Endodermal cell (in vitro differentiated cells): ENCODE data around the gene LINC01488. TPM values are rescaled to one million over a fixed set of nuclear protein-coding genes. Genes with fewer than 3 reads are reported as not detected.
A peak's percentile ranks its signal among the peaks of the same experiment; 100 is the strongest.

Experiments
- DNase-seq: peaks from one replicate; pipeline ENCODE4 v3.0.0-alpha.2; 2017
- H3K27ac ChIP-seq: 2 replicates; pipeline ENCODE4 v1.5.1; 2013; ENCODE audit warnings: mild to moderate bottlenecking, low read depth, low read length, moderate library complexity
- H3K27me3 ChIP-seq: 2 replicates; pipeline ENCODE4 v1.6.1; 2013; ENCODE audit warnings: mild to moderate bottlenecking, low read length, moderate library complexity; ENCODE audit not compliant: insufficient read depth, control insufficient read depth, poor library complexity, severe bottlenecking
- H3K36me3 ChIP-seq: 2 replicates; pipeline ENCODE4 v1.7.0; 2013; ENCODE audit warnings: mild to moderate bottlenecking, low read length, moderate library complexity; ENCODE audit not compliant: control insufficient read depth, insufficient read depth
- H3K4me1 ChIP-seq: one replicate; pipeline ENCODE4 v1.7.0; 2013; ENCODE audit warnings: low read length; ENCODE audit not compliant: control insufficient read depth, insufficient read depth
- H3K4me3 ChIP-seq: 2 replicates; pipeline ENCODE4 v1.5.1; 2013; ENCODE audit warnings: mild to moderate bottlenecking, low read length, moderate library complexity
- H3K9ac ChIP-seq: 2 replicates; pipeline ENCODE4 v1.6.1; 2013; ENCODE audit warnings: mild to moderate bottlenecking, low read length, moderate library complexity; ENCODE audit not compliant: poor library complexity, severe bottlenecking; ENCODE audit errors: extremely low read depth
- H3K9me3 ChIP-seq: 2 replicates; pipeline ENCODE4 v1.6.1; 2013; ENCODE audit warnings: mild to moderate bottlenecking, low read length, moderate library complexity; ENCODE audit not compliant: control insufficient read depth
- H3K27ac Mint-ChIP-seq: 2 replicates; pipeline ENCODE4 v1.8.0; 2020; ENCODE audit warnings: mixed read lengths
- H3K27me3 Mint-ChIP-seq: 2 replicates; pipeline ENCODE4 v1.8.0; 2021; ENCODE audit warnings: mild to moderate bottlenecking, mixed read lengths; ENCODE audit not compliant: insufficient read depth
- H3K36me3 Mint-ChIP-seq: 2 replicates; pipeline ENCODE4 v1.8.0; 2020; ENCODE audit warnings: low read depth, mixed read lengths
- H3K4me1 Mint-ChIP-seq: 2 replicates; pipeline ENCODE4 v1.8.0; 2020; ENCODE audit warnings: mixed read lengths
- H3K4me3 Mint-ChIP-seq: 2 replicates; pipeline ENCODE4 v1.8.0; 2020; ENCODE audit warnings: mild to moderate bottlenecking, moderate library complexity, mixed read lengths
- H3K9me3 Mint-ChIP-seq: 2 replicates; pipeline ENCODE4 v1.8.0; 2020; ENCODE audit warnings: mild to moderate bottlenecking, mixed read lengths
- CTCF ChIP-seq: fragments of 200-600 bp; sonication (generic); conservative IDR thresholded peaks from 2 replicates; pipeline ENCODE4 v1.5.0; 2021; ENCODE audit warnings: antibody characterized with exemption, mild to moderate bottlenecking
- WGBS, 2 experiments: methylation state at CpG; one replicate each; pipeline versions ENCODE4 v1.1.5 to v1.1.7; 2013; ENCODE audit warnings: missing lambda C conversion rate in 2 of 2, mixed read lengths in 1 of 2; ENCODE audit not compliant: insufficient coverage in 1 of 2, insufficient read length in 1 of 2; 5-methylcytosine and 5-hydroxymethylcytosine counted together
- total RNA-seq, 2 donors: library from RNA; stranded (reverse); fragmentation: NEBNext Ultra II Directional in 1 of 2; extraction: Animal tissue kit (Norgen Biotek cat#: 25700) in 1 of 2; gene quantifications; 2 replicates in 1 of 2; 3 replicates in 1 of 2; pipeline ENCODE4 v1.2.1, GENCODE V29; 2021

Gene LINC01488
- total RNA-seq, 2 donors from 2014 or later: not detected

GRCh38 chr11:69442012-69442806 is 39.3 kb upstream of the LINC01488 start:
- WGBS, 2 experiments: 63 to 78% methylated on average over 5 to 10 of the region's 10 CpGs
- peak; percentile 67 for DNase-seq
- H3K4me1 Mint-ChIP-seq: peaks cover 39% of the 10 kb centered on the region
- Histone ChIP-seq H3K9me3 (no peaks in the 10 kb centered on the region), H3K4me1 (peaks cover 10% of the 10 kb centered on the region), H3K9ac (no peak overlapping the region), H3K27me3 (no peaks in the 10 kb centered on the region), H3K27ac (peak overlapping the region; percentile 96), H3K36me3 (no peaks in the 10 kb centered on the region), H3K4me3 (no peak overlapping the region)
- peak overlapping the region; percentile 93 for H3K27ac Mint-ChIP-seq
- H3K36me3 Mint-ChIP-seq: no peaks in the 10 kb centered on the region
- no peaks in the 10 kb centered on the region for H3K9me3 Mint-ChIP-seq
- H3K4me3 Mint-ChIP-seq: no peak overlapping the region
- TF ChIP-seq CTCF: peak; percentile 57
- no peaks in the 10 kb centered on the region for H3K27me3 Mint-ChIP-seq

- H3K27ac Mint-ChIP-seq: peak overlapping the region; percentile 93
- peak overlapping the region; percentile 96 for H3K27ac ChIP-seq
- DNase-seq: peak; percentile 84
- H3K4me3 Mint-ChIP-seq: no peak overlapping the region
- H3K4me3 ChIP-seq: peak overlapping the region; percentile 40
- H3K4me1 ChIP-seq: peaks cover 9% of the 10 kb centered on the region
- H3K36me3 Mint-ChIP-seq: no peaks in the 10 kb centered on the region
- TF ChIP-seq CTCF: no peak
- WGBS, 2 experiments: 38 to 44% methylated on average over 6 to 10 of the region's 10 CpGs
- no peaks in the 10 kb centered on the region for H3K27me3 Mint-ChIP-seq
- peaks cover 34% of the 10 kb centered on the region for H3K4me1 Mint-ChIP-seq
- H3K9me3 ChIP-seq: no peaks in the 10 kb centered on the region
- no peak overlapping the region for H3K9ac ChIP-seq
- H3K27me3 ChIP-seq: no peaks in the 10 kb centered on the region
- no peaks in the 10 kb centered on the region for H3K36me3 ChIP-seq
- H3K9me3 Mint-ChIP-seq: no peaks in the 10 kb centered on the region
Measured at GRCh38 chr11:69442807-69443137, 38.7 kb upstream of the LINC01488 start.

- DNase-seq: peak; percentile 97
- Histone ChIP-seq H3K4me1 (peaks cover 6% of the 10 kb centered on the region), H3K36me3 (no peaks in the 10 kb centered on the region), H3K9me3 (no peaks in the 10 kb centered on the region), H3K27ac (peak overlapping the region; percentile 96), H3K4me3 (peak overlapping the region; percentile 40), H3K9ac (no peak overlapping the region), H3K27me3 (no peaks in the 10 kb centered on the region)
- H3K4me1 Mint-ChIP-seq: peaks cover 29% of the 10 kb centered on the region
- H3K9me3 Mint-ChIP-seq: no peaks in the 10 kb centered on the region
- peak overlapping the region; percentile 33 for H3K4me3 Mint-ChIP-seq
- TF ChIP-seq CTCF: no peak
- peak overlapping the region; percentile 93 for H3K27ac Mint-ChIP-seq
- no peaks in the 10 kb centered on the region for H3K36me3 Mint-ChIP-seq
- H3K27me3 Mint-ChIP-seq: no peaks in the 10 kb centered on the region
- WGBS, 2 experiments: 8 to 18% methylated on average over 12 to 48 of the region's 48 CpGs
Measured at GRCh38 chr11:69443138-69443967, 38.1 kb upstream of the LINC01488 start.
